ENCODE data around the gene ZIC2. TPM values are rescaled to one million over a fixed set of nuclear protein-coding genes. Genes with fewer than 3 reads are reported as not detected.

The ZIC2 gene
- total RNA-seq, 1 experiment from 2014 or later, result 0.56 TPM

GRCh38 chr13:99959540-99960230 lies 21.9 kb upstream of the ZIC2 start:
- DNase-seq (ENCODE audit: low spot score), result no peak

GRCh38 chr13:99960663-99961311 lies 20.8 kb upstream of the ZIC2 start:
- DNase-seq (ENCODE audit: low spot score), result no peak

GRCh38 chr13:99961636-99962035 lies 19.9 kb upstream of the ZIC2 start:
- no peak for DNase-seq (ENCODE audit: low spot score)

- no peak for DNase-seq (ENCODE audit: low spot score)
Observed at GRCh38 chr13:99962242-99962641, 19.3 kb upstream of the ZIC2 start.

GRCh38 chr13:99963816-99964339 lies 17.7 kb upstream of the ZIC2 start:
- no peak for DNase-seq (ENCODE audit: low spot score)

- DNase-seq (ENCODE audit: low spot score), result no peak
Observed at GRCh38 chr13:99965329-99966000, 16.1 kb upstream of the ZIC2 start.

GRCh38 chr13:99966064-99966805 lies 15.3 kb upstream of the ZIC2 start:
- DNase-seq (ENCODE audit: low spot score), result no peak

GRCh38 chr13:99967498-99967868 lies 14.1 kb upstream of the ZIC2 start:
- no peak for DNase-seq (ENCODE audit: low spot score)

- DNase-seq (ENCODE audit: low spot score), result no peak
Observed at GRCh38 chr13:99967869-99968520, 13.6 kb upstream of the ZIC2 start.

GRCh38 chr13:99968521-99969452 lies 12.8 kb upstream of the ZIC2 start:
- no peak for DNase-seq (ENCODE audit: low spot score)

- DNase-seq (ENCODE audit: low spot score), result no peak
Observed at GRCh38 chr13:99969453-99969918, 12.1 kb upstream of the ZIC2 start.

GRCh38 chr13:99969919-99970650 lies 11.5 kb upstream of the ZIC2 start:
- peak; percentile 37 for DNase-seq (ENCODE audit: low spot score)

GRCh38 chr13:99970651-99971575 lies 10.7 kb upstream of the ZIC2 start:
- DNase-seq (ENCODE audit: low spot score), result no peak

GRCh38 chr13:99971576-99972189 lies 9.9 kb upstream of the ZIC2 start, which contains the start of gene ZIC5:
ZIC5 (minus strand) TSS chr13:99971767; CDS start chr13:99971603, 164 bp downstream.
- no peak for DNase-seq (ENCODE audit: low spot score)

GRCh38 chr13:99972190-99972731 lies 9.3 kb upstream of the ZIC2 start:
- DNase-seq (ENCODE audit: low spot score), result no peak

- no peak for DNase-seq (ENCODE audit: low spot score)
Observed at GRCh38 chr13:99973163-99973807, 8.3 kb upstream of the ZIC2 start.

- no peak for DNase-seq (ENCODE audit: low spot score)
Observed at GRCh38 chr13:99973808-99974185, 7.8 kb upstream of the ZIC2 start.
